Stomach (tissue), 4 donors: Measurements from ENCODE around the gene PPP1R12B.
"Not testable (repeated sequence)": the region's sequence is repeated elsewhere in the genome, so short reads cannot be mapped to it uniquely, and the experiment has no call there.

Source experiments
- CTCF ChIP-seq, 7 experiments: fragments of 450-650 bp in 4 of 7; fragments of 200-600 bp in 3 of 7; sonication (generic) in 3 of 7; IDR thresholded peaks; one replicate each; pipeline ENCODE4 v1.5.1; 2016 to 2019; ENCODE audit warnings: antibody characterized with exemption in 7 of 7, control low read depth in 2 of 7, mild to moderate bottlenecking in 1 of 7
- POLR2A ChIP-seq, 4 donors: fragments of 450-650 bp; IDR thresholded peaks; one replicate each; pipeline ENCODE4 v1.6.1; 2016; ENCODE audit warnings: antibody characterized with exemption in 4 of 4, control low read depth in 2 of 4, mild to moderate bottlenecking in 1 of 4, moderate library complexity in 1 of 4

- TF ChIP-seq CTCF, POLR2A (IDR thresholded peaks at IDR 0.05): not testable (repeated sequence)
Measured at GRCh38 chr1:202422709-202423108, 74.2 kb downstream of the PPP1R12B start.
